HG02970 (cell line): ENCODE data around the gene CPN2.

Source experiments
- ATAC-seq: cut with Tn5 transposase; IDR thresholded peaks from one replicate; pipeline ENCODE4 v1.9.1; 2021; ENCODE audit warnings: mild to moderate bottlenecking, moderate library complexity, moderate number of reproducible peaks; ENCODE audit not compliant: unreplicated experiment, low FRiP score

The CPN2 gene

GRCh38 chr3:194351080-194351672 lies at the start of gene CPN2:
Gene CPN2, minus strand, starts transcription at chr3:194351328. Its CDS starts 8,626 bp downstream, at chr3:194342702.
- no peak for ATAC-seq

GRCh38 chr3:194399874-194400411 lies 48.8 kb upstream of the CPN2 start:
- ATAC-seq, result no peak

- no peak for ATAC-seq
Observed at GRCh38 chr3:194399166-194399565, 48.0 kb upstream of the CPN2 start, which contains the start of gene GP5. Gene GP5, minus strand, starts transcription at chr3:194399266. Its CDS starts 984 bp downstream, at chr3:194398282.

- no peak for ATAC-seq
Observed at GRCh38 chr3:194397757-194398312, 46.7 kb upstream of the CPN2 start.

- no peak for ATAC-seq
Observed at GRCh38 chr3:194396859-194397756, 46.0 kb upstream of the CPN2 start.

GRCh38 chr3:194396539-194396858 lies 45.4 kb upstream of the CPN2 start:
- no peak for ATAC-seq

- ATAC-seq, result no peak
Observed at GRCh38 chr3:194395778-194396538, 44.8 kb upstream of the CPN2 start.

- ATAC-seq, result no peak
Observed at GRCh38 chr3:194395212-194395611, 44.1 kb upstream of the CPN2 start.

- no peak for ATAC-seq
Observed at GRCh38 chr3:194392576-194392975, 41.4 kb upstream of the CPN2 start.

GRCh38 chr3:194390835-194391234 lies 39.7 kb upstream of the CPN2 start:
- no peak for ATAC-seq

- ATAC-seq, result no peak
Observed at GRCh38 chr3:194389269-194389668, 38.1 kb upstream of the CPN2 start.

GRCh38 chr3:194387926-194388418 lies 36.8 kb upstream of the CPN2 start:
- ATAC-seq, result no peak

- ATAC-seq, result no peak
Observed at GRCh38 chr3:194387276-194387675, 36.1 kb upstream of the CPN2 start.

- no peak for ATAC-seq
Observed at GRCh38 chr3:194386648-194387047, 35.5 kb upstream of the CPN2 start.

- ATAC-seq, result no peak
Observed at GRCh38 chr3:194386066-194386465, 34.9 kb upstream of the CPN2 start.

- ATAC-seq, result no peak
Observed at GRCh38 chr3:194384569-194385001, 33.5 kb upstream of the CPN2 start.

GRCh38 chr3:194384156-194384555 lies 33.0 kb upstream of the CPN2 start:
- ATAC-seq, result no peak

- ATAC-seq, result no peak
Observed at GRCh38 chr3:194383276-194383940, 32.3 kb upstream of the CPN2 start.

- no peak for ATAC-seq
Observed at GRCh38 chr3:194382892-194383223, 31.7 kb upstream of the CPN2 start.
